Measurements from ENCODE around the gene PSMD1. TPM values are rescaled to one million over a fixed set of nuclear protein-coding genes. Genes with fewer than 3 reads are reported as not detected.
A peak's percentile ranks its signal among the peaks of the same experiment; 100 is the strongest.

PSMD1 gene
- 10 to 100 TPM; 27.9 to 31.3 TPM for total RNA-seq
- polyA plus RNA-seq (2013, experiment 1 of 2): 37.3 TPM
- 43.3 TPM for polyA plus RNA-seq (2013, experiment 2 of 2)
- total RNA-seq: 52.0 to 547 (median 109) reads per million in 172 experiments

DNA sequence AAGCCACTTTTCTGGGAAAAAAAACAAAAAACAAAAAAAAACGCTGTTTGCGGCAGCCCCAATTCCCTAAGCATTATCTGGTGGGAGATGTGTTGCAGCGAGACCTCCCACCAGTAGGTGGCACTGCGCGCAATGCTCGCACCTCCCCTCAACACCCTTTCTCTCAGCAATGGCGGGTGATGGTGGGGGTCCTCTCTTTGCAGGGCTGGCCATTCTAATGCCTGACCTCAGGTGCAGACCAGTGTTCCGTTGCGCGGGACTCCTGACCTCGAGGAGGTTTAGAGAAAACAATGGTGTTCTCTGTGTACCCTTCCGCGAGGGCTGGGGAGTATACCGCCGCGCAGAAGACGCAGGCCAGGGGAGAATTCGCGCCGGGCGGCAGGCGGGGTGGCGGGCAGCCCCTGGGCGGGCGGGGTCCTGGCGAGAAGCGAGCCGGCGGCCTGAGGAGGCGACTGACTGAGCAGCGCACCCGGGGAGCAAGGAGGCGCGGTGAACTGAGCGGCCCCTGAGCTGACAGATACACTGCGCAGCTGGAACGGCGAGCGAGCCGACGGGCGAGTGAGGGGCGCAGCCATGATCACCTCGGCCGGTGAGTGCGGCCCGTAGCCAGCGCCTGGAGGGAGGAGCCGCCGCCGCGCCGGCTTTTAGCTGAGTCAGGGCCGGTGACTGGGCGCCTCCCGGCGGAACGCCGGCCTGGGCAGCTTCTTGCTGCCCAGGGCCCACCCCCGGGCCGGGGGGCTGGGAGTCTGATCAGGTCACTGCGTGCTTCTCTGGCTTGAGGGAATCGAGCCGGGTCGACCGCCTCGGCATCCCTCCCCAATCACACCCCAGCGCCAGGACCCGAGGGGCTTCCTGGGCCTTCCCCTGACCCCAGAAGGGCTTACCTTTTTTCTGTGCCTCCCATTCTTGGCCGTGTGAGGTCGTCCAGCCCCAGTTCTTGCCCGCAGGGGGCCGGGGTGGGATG is at the start of gene PSMD1:
Gene PSMD1, plus strand, starts transcription at position 415 of the 964 bp plus-strand sequence. Its CDS starts 159 bp downstream, at position 574.
- ChIA-PET CTCF (interaction anchor here (0.6 to 1.5 kb wide), 4 partner anchors 11 to 232 kb away, joined by 3 to 6 read pairs (median 3); no protein-coding TSS in a partner anchor), POLR2A (interaction anchor here (1.1 to 2.0 kb wide), 3 partner anchors 14 to 408 kb away, joined by 4 to 11 read pairs (median 5); partner anchors contain the start of gene NCL)
- TF ChIP-seq, protein P1, sequence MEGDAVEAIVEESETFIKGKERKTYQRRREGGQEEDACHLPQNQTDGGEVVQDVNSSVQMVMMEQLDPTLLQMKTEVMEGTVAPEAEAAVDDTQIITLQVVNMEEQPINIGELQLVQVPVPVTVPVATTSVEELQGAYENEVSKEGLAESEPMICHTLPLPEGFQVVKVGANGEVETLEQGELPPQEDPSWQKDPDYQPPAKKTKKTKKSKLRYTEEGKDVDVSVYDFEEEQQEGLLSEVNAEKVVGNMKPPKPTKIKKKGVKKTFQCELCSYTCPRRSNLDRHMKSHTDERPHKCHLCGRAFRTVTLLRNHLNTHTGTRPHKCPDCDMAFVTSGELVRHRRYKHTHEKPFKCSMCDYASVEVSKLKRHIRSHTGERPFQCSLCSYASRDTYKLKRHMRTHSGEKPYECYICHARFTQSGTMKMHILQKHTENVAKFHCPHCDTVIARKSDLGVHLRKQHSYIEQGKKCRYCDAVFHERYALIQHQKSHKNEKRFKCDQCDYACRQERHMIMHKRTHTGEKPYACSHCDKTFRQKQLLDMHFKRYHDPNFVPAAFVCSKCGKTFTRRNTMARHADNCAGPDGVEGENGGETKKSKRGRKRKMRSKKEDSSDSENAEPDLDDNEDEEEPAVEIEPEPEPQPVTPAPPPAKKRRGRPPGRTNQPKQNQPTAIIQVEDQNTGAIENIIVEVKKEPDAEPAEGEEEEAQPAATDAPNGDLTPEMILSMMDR (IDR thresholded peaks at IDR 0.05): peak; percentile 94
- peak; percentile 81 for ATAC-seq (ENCODE audit: poor library complexity)
- Mint-ChIP-seq H3K4me3 (peak within 1 kb of the TSS; percentile 100), H3K27ac (peak within 1 kb of the TSS; percentile 98), H3K9me3 (no peaks in the 10 kb centered on the region), H3K4me1 (ENCODE audit: low read depth) (peaks cover 60% of the 10 kb centered on the region), H3K27me3 (peaks cover 12% of the 10 kb centered on the region), H3K36me3 (ENCODE audit: low read depth) (peaks cover 12% of the 10 kb centered on the region)
- peak within 1 kb of the TSS; percentile 80 to 83 for H3K27ac ChIP-seq (ENCODE audit: low read depth in 1 of 2, low read length in 2 of 2)
- H3K4me3 ChIP-seq (ENCODE audit: low read length): peak within 1 kb of the TSS; percentile 95
- no peaks in the 10 kb centered on the region for H3K36me3 ChIP-seq (ENCODE audit: insufficient read depth, low read length)
- intact Hi-C loops (cut with DNase I, micrococcal nuclease): loop anchor here (1.0 to 10.0 kb wide), 5 partner anchors 152 to 608 kb away; partner anchors contain the start of gene CAB39 (in 1 of the 2)
- peaks cover 34% of the 10 kb centered on the region for H3K4me1 ChIP-seq (ENCODE audit: insufficient read depth, low read length)
- DNase-seq: peak; percentile 88 to 97 (median 93)
- H3K27me3 ChIP-seq (ENCODE audit: control insufficient read depth in 1 of 2, insufficient read depth in 2 of 2, low read length in 2 of 2): no peaks in the 10 kb centered on the region
- H3K9me3 ChIP-seq (ENCODE audit: control insufficient read depth in 1 of 2, insufficient read depth in 1 of 2, low read length in 2 of 2): no peaks in the 10 kb centered on the region

DNA sequence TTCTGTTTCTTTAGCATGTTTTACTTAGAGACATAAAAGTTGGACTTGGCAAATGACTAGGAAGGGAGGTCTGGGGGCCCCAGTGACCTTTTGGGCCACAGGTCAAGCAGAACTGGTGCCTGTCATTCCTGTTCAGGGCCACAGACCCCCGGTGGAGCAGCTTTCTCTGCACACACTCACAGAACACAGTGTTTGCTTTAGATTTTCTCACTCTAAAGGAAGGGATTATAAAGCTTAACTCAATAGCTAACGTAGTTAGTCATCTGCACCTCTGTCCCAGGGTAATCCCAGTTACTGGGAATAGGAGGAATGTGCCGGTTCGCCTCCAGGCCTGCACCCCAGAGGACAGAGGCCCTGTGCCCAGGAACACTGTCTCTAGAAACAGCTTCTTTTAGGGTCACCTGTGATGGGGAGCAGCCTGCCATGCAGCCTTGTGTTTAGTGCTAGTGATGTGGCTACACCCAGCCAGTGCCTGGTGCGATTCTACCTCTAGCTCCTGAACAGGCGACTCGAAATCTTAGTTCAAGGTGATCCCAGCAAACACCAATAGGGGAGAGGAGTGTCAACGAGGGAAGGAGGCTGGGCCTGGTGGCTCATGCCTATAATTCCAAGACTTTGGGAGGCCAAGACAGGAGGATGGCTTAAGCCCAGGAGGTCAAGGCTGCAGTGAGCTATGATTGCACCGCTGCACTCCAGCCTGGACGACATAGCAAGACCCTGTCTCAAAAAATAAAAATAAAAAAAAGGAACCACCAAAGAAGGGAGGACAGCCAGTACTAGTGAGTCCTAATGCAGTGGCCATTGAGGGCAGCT is 49.2 kb upstream of the PSMD1 start:
- CTCF ChIA-PET: no interaction called here

More for the DNA sequence above, 49.2 kb upstream of the PSMD1 start:
- Histone ChIP-seq H3K36me3 (ENCODE audit: insufficient read depth, low read length) (no peaks in the 10 kb centered on the region), H3K27me3 (ENCODE audit: control insufficient read depth in 1 of 2, insufficient read depth in 2 of 2, low read length in 2 of 2) (peaks cover 0 to 4% of the 10 kb centered on the region in 2 experiments), H3K4me1 (ENCODE audit: insufficient read depth, low read length) (no peaks in the 10 kb centered on the region), H3K4me3 (ENCODE audit: low read length) (no peak overlapping the region), H3K27ac (ENCODE audit: low read depth in 1 of 2, low read length in 2 of 2) (no peak overlapping the region), H3K9me3 (ENCODE audit: control insufficient read depth in 1 of 2, insufficient read depth in 1 of 2, low read length in 2 of 2) (no peaks in the 10 kb centered on the region)
- TF ChIP-seq, protein P1 (IDR thresholded peaks at IDR 0.05): no peak
- POLR2A ChIA-PET: no interaction called here
- no peak overlapping the region for H3K27ac Mint-ChIP-seq
- H3K36me3 Mint-ChIP-seq (ENCODE audit: low read depth): no peaks in the 10 kb centered on the region
- H3K27me3 Mint-ChIP-seq: peaks cover 8% of the 10 kb centered on the region
- no peaks in the 10 kb centered on the region for H3K4me1 Mint-ChIP-seq (ENCODE audit: low read depth)
- H3K9me3 Mint-ChIP-seq: peaks cover 5% of the 10 kb centered on the region
- ATAC-seq (ENCODE audit: poor library complexity): no peak
- DNase-seq: no peak
- no peak overlapping the region for H3K4me3 Mint-ChIP-seq
- intact Hi-C loops (cut with DNase I, micrococcal nuclease): no loop called here

All from CD4-positive, alpha-beta T cell (primary cell).